Spleen (tissue), 11 donors: ENCODE results near the gene LSAMP. TPM values are rescaled to one million over a fixed set of nuclear protein-coding genes. Genes with fewer than 3 reads are reported as not detected.

Experiments
- DNase-seq: peaks from one replicate; pipeline ENCODE4 v3.0.0-alpha.2; 2020
- H3K27ac ChIP-seq, 8 donors: fragments of 200-600 bp; sonication (generic) in 7 of 8; 1 replicate in 4 of 8; 2 replicates in 4 of 8; pipeline versions ENCODE4 v1.5.0 to v1.8.0; 2016 to 2021; ENCODE audit warnings: inconsistent platforms in 4 of 8, mild to moderate bottlenecking in 4 of 8, moderate library complexity in 1 of 8
- H3K27me3 ChIP-seq, 7 donors: fragments of 200-600 bp; sonication (generic) in 6 of 7; replicated peaks in 1 of 7; 1 replicate in 4 of 7; 2 replicates in 3 of 7; pipeline versions ENCODE4 v1.5.0 to v1.8.0; 2016 to 2021; ENCODE audit warnings: inconsistent platforms in 3 of 7, mild to moderate bottlenecking in 1 of 7
- H3K36me3 ChIP-seq, 6 donors: fragments of 200-600 bp; sonication (generic) in 5 of 6; 1 replicate in 4 of 6; 2 replicates in 2 of 6; pipeline versions ENCODE4 v1.5.0 to v1.8.0; 2016 to 2021; ENCODE audit warnings: inconsistent platforms in 2 of 6
- H3K4me1 ChIP-seq, 6 donors: fragments of 200-600 bp; sonication (generic) in 5 of 6; 1 replicate in 3 of 6; 2 replicates in 3 of 6; pipeline versions ENCODE4 v1.5.0 to v1.8.0; 2016 to 2021; ENCODE audit warnings: inconsistent platforms in 3 of 6
- H3K4me3 ChIP-seq, 8 donors: fragments of 200-600 bp; sonication (generic) in 7 of 8; 1 replicate in 4 of 8; 2 replicates in 4 of 8; pipeline versions ENCODE4 v1.5.0 to v1.8.0; 2016 to 2021; ENCODE audit warnings: inconsistent platforms in 4 of 8, mild to moderate bottlenecking in 4 of 8, moderate library complexity in 2 of 8
- H3K9me3 ChIP-seq, 8 donors: fragments of 200-600 bp; sonication (generic) in 7 of 8; 1 replicate in 4 of 8; 2 replicates in 4 of 8; pipeline versions ENCODE4 v1.5.0 to v1.8.0; 2016 to 2021; ENCODE audit warnings: inconsistent platforms in 4 of 8
- CTCF ChIP-seq, 11 experiments: fragments of 200-600 bp in 7 of 11; fragments of 450-650 bp in 4 of 11; sonication (generic) in 4 of 11; IDR thresholded peaks in 8 of 11; conservative IDR thresholded peaks in 3 of 11; 1 replicate in 7 of 11; 2 replicates in 4 of 11; pipeline versions ENCODE4 v1.4.0 to v1.8.0; 2016 to 2021; ENCODE audit warnings: antibody characterized with exemption in 11 of 11, inconsistent platforms in 4 of 11, mild to moderate bottlenecking in 1 of 11
- POLR2A ChIP-seq, 3 donors: fragments of 450-650 bp; IDR thresholded peaks; one replicate each; pipeline ENCODE4 v1.5.1; 2017; ENCODE audit warnings: antibody characterized with exemption in 3 of 3, mild to moderate bottlenecking in 1 of 3
- POLR2AphosphoS5 ChIP-seq, 3 donors: sonication (generic); formaldehyde crosslinking; IDR thresholded peaks; one replicate each; pipeline ENCODE4 v1.5.1; 2017; ENCODE audit warnings: antibody characterized with exemption in 3 of 3
- WGBS, 5 donors: extraction: QIAGEN DNeasy Blood & Tissue Kit in 3 of 5; methylation state at CpG; one replicate each; pipeline versions ENCODE4 v1.1.5 to v1.1.7; 2013 to 2018; 5-methylcytosine and 5-hydroxymethylcytosine counted together
- intact Hi-C: fragments of 100-400 bp; cut with DNase I; formaldehyde crosslinking; loops from one replicate; pipeline ENCODE4 v1.15.0; 2023; ENCODE audit warnings: low total_unique reads
- polyA plus RNA-seq, 3 donors: library from polyadenylated mRNA; stranded (reverse); fragments of 200-250 nt; gene quantifications; one replicate each; pipeline ENCODE4 v1.2.1, GENCODE V29; 2013
- total RNA-seq, 7 donors: library from RNA; depleted of rRNA in 3 of 7; stranded (reverse); fragments of >200 nt in 3 of 7; fragmentation: NEBNext Ultra II Directional in 4 of 7; extraction: Animal tissue kit (Norgen Biotek cat#: 25700) in 4 of 7; gene quantifications; one replicate each; pipeline versions ENCODE4 v1.1.0 to v1.2.1, GENCODE V29; 2016 to 2021
- donor health status: healthy with polysubstance abuse.
- donor health status: DM: no; HTN: no; CAD: no; lungs with moderate emphysema.
- donor health status: DM: no; HTN: no; CAD: no.
- donor health status: Bipolar disorder and iron deficiency.
- donor health status: healthy.
- donor health status: DM: no; HTN: no; CAD: no.
- donor health status: DM: yes; HTN: yes; CAD: no.

The LSAMP gene
- total and polyA plus RNA-seq, 10 donors = 0.45 to 6.8 (median 1.3) TPM

- no peaks in the 10 kb centered on the region for H3K36me3 ChIP-seq
- 68 to 90% (median 78%) methylated on average over 2 of the region's 2 CpGs for WGBS, 5 donors
- no peak overlapping the region for H3K4me3 ChIP-seq
- TF ChIP-seq CTCF (IDR thresholded peaks at IDR 0.05 in 8 of 11, conservative IDR thresholded peaks at IDR 0.05 in 3 of 11) = no peak
- TF ChIP-seq POLR2A (IDR thresholded peaks at IDR 0.05) = no peak
- TF ChIP-seq POLR2AphosphoS5 (IDR thresholded peaks at IDR 0.05) = no peak
- no peak for DNase-seq
- no peaks in the 10 kb centered on the region for H3K9me3 ChIP-seq
- H3K27me3 ChIP-seq = no peaks in the 10 kb centered on the region
- H3K27ac ChIP-seq = no peak overlapping the region
- intact Hi-C loops = no loop called here
- H3K4me1 ChIP-seq = no peaks in the 10 kb centered on the region
Measured at GRCh38 chr3:116374901-116375300, 70.4 kb downstream of the LSAMP start.

GRCh38 chr3:116367761-116368395 is 77.4 kb downstream of the LSAMP start:
- H3K36me3 ChIP-seq = no peaks in the 10 kb centered on the region
- intact Hi-C loops = no loop called here
- H3K9me3 ChIP-seq = no peaks in the 10 kb centered on the region
- no peak overlapping the region for H3K4me3 ChIP-seq
- TF ChIP-seq POLR2A (IDR thresholded peaks at IDR 0.05) = no peak
- TF ChIP-seq CTCF (IDR thresholded peaks at IDR 0.05 in 8 of 11, conservative IDR thresholded peaks at IDR 0.05 in 3 of 11) = no peak
- 79 to 87% (median 81%) methylated on average over 9 of the region's 9 CpGs for WGBS, 5 donors
- no peaks in the 10 kb centered on the region for H3K27me3 ChIP-seq
- DNase-seq = no peak
- no peak overlapping the region for H3K27ac ChIP-seq
- H3K4me1 ChIP-seq = no peaks in the 10 kb centered on the region

- intact Hi-C loops = no loop called here
- no peaks in the 10 kb centered on the region for H3K4me1 ChIP-seq
- TF ChIP-seq CTCF (IDR thresholded peaks at IDR 0.05 in 8 of 11, conservative IDR thresholded peaks at IDR 0.05 in 3 of 11) (no peak), POLR2A (IDR thresholded peaks at IDR 0.05) (no peak), POLR2AphosphoS5 (IDR thresholded peaks at IDR 0.05) (no peak)
- DNase-seq = no peak
- peaks cover 0 to 12% (median 0%) of the 10 kb centered on the region in 8 donors for H3K9me3 ChIP-seq
- H3K36me3 ChIP-seq = no peaks in the 10 kb centered on the region
- H3K4me3 ChIP-seq = no peak overlapping the region
- 90 to 98% (median 93%) methylated on average over 2 of the region's 2 CpGs for WGBS, 5 donors
- H3K27me3 ChIP-seq = no peaks in the 10 kb centered on the region
- H3K27ac ChIP-seq = no peak overlapping the region
Measured at GRCh38 chr3:116356056-116356455, 89.2 kb downstream of the LSAMP start.

- H3K4me1 ChIP-seq = no peaks in the 10 kb centered on the region
- peaks cover 0 to 12% (median 0%) of the 10 kb centered on the region in 8 donors for H3K9me3 ChIP-seq
- no peak overlapping the region for H3K4me3 ChIP-seq
- H3K36me3 ChIP-seq = no peaks in the 10 kb centered on the region
- TF ChIP-seq POLR2AphosphoS5 (IDR thresholded peaks at IDR 0.05) = no peak
- intact Hi-C loops = no loop called here
- H3K27ac ChIP-seq = no peak overlapping the region
- no peak for DNase-seq
- no peaks in the 10 kb centered on the region for H3K27me3 ChIP-seq
Measured at GRCh38 chr3:116354382-116354781, 90.9 kb downstream of the LSAMP start.
